H1 (cell line): Measurements from ENCODE around the gene ITGA8. TPM values are rescaled to one million over a fixed set of nuclear protein-coding genes. Genes with fewer than 3 reads are reported as not detected.

Experiments
- ATF2 ChIP-seq: IDR thresholded peaks from 2 replicates; pipeline ENCODE4 v1.6.1; 2012; ENCODE audit warnings: low read length, inconsistent platforms
- CTCF ChIP-seq, 3 experiments: IDR thresholded peaks; 1 replicate in 2 of 3; 2 replicates in 1 of 3; pipeline versions ENCODE4 v1.5.1 to v1.6.1; 2011; ENCODE audit warnings: low read length in 3 of 3, mild to moderate bottlenecking in 3 of 3, inconsistent platforms in 2 of 3, low read depth in 1 of 3, moderate library complexity in 1 of 3; ENCODE audit not compliant: insufficient read depth in 1 of 3; ENCODE audit errors: control extremely low read depth in 1 of 3
- polyA plus RNA-seq, 7 experiments: library from polyadenylated mRNA; depleted of rRNA in 3 of 7; stranded (reverse) in 5 of 7; unstranded in 2 of 7; fragments of >200 nt in 5 of 7; fragments of 200-250 nt in 2 of 7; gene quantifications; 1 replicate in 5 of 7; 2 replicates in 1 of 7; 4 replicates in 1 of 7; pipeline versions ENCODE4 v1.2.1 to v1.2.3, GENCODE V29; 2011 to 2013; ENCODE audit warnings: missing spikeins in 2 of 7, mixed read lengths in 2 of 7
- total RNA-seq: library from RNA; stranded (reverse); fragmentation: NEBNext Ultra II Directional; extraction: Animal tissue kit (Norgen Biotek cat#: 25700); gene quantifications from 2 replicates; pipeline ENCODE4 v1.2.1, GENCODE V29; 2021

ITGA8 gene
- total and polyA plus RNA-seq, 2 of the 8 experiments (the other 6 are each of a cell fraction or from before 2014, with no cell fraction given): not detected

GRCh38 chr10:15670880-15671279 lies 48.8 kb downstream of the ITGA8 start (continued):
- TF ChIP-seq ATF2: no peak
- no peak for TF ChIP-seq CTCF (IDR thresholded peaks at IDR 0.05; ENCODE audit: control extremely low read depth in 1 of 3, insufficient read depth in 1 of 3, low read depth in 1 of 3, low read length in 3 of 3)
